Epithelial cell of proximal tubule (primary cell): ENCODE results near the gene POLR3A. TPM values are rescaled to one million over a fixed set of nuclear protein-coding genes. Genes with fewer than 3 reads are reported as not detected.

Source experiments
- DNase-seq: peaks from one replicate; pipeline ENCODE4 v3.0.0-alpha.2; 2011; ENCODE audit warnings: low read depth
- H3K4me3 ChIP-seq: 2 replicates; pipeline ENCODE4 v1.5.1; 2011; ENCODE audit warnings: low read depth, mild to moderate bottlenecking, low read length
- CTCF ChIP-seq: conservative IDR thresholded peaks from 2 replicates; pipeline ENCODE4 v1.5.1; 2012; ENCODE audit warnings: low read depth, mild to moderate bottlenecking, low read length
- total RNA-seq: library from RNA; depleted of rRNA; stranded (reverse); fragments of >200 nt; gene quantifications from 2 replicates; pipeline ENCODE4 v1.2.3, GENCODE V29; 2015

POLR3A gene
- total RNA-seq, 1 donor from 2014 or later: 14.0 TPM

GRCh38 chr10:78045856-78046255 is 16.5 kb upstream of the POLR3A start:
- no peak overlapping the region for H3K4me3 ChIP-seq
- no peak for DNase-seq
- no peak for TF ChIP-seq CTCF

GRCh38 chr10:78045237-78045636 is 15.9 kb upstream of the POLR3A start:
- no peak overlapping the region for H3K4me3 ChIP-seq
- no peak for DNase-seq
- no peak for TF ChIP-seq CTCF

DNA sequence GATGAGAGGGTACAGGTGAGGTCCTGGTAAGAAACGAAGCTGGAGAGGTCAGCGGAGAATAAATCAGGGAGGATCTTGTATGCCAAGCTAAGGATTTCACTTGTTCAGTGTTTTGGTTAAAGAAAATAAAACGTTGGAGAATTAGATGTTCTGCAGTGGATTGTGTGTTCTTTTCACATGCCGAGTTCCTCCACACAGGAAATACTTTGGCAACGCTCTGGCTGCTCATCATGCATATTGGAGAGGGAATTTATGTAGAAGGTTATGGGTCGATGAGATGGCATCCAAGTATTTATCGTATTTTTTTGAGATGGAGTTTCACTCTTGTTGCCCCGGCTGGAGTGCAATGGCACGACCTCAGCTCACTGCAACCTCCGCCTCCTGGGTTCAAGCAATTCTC is 15.4 kb upstream of the POLR3A start:
- no peak overlapping the region for H3K4me3 ChIP-seq
- no peak for DNase-seq
- no peak for TF ChIP-seq CTCF

DNA sequence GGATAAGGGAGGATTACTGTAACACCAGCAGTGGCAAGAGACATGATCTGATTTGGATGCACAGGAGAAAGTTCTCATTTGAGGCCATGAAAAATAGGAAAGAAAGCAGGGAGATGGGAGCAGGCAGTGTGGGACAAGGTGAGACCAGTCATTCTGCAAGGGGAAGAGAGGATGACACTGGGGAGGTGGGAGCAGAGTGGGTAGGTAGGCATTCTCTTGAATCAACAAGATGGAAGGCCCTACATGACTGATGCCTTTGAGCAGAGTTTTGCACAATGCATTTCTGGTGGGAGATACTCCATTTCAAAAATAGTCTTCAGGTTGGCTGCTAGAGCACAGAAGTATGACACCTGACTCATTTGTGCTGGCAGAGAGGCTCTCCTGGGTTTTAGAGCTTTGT is 14.9 kb upstream of the POLR3A start:
- H3K4me3 ChIP-seq: no peak overlapping the region
- no peak for TF ChIP-seq CTCF
- no peak for DNase-seq

GRCh38 chr10:78042752-78043104 is 13.4 kb upstream of the POLR3A start:
- no peak overlapping the region for H3K4me3 ChIP-seq
- no peak for DNase-seq
- no peak for TF ChIP-seq CTCF

GRCh38 chr10:78042058-78042751 is 12.9 kb upstream of the POLR3A start:
- no peak for TF ChIP-seq CTCF
- no peak for DNase-seq
- H3K4me3 ChIP-seq: no peak overlapping the region

DNA sequence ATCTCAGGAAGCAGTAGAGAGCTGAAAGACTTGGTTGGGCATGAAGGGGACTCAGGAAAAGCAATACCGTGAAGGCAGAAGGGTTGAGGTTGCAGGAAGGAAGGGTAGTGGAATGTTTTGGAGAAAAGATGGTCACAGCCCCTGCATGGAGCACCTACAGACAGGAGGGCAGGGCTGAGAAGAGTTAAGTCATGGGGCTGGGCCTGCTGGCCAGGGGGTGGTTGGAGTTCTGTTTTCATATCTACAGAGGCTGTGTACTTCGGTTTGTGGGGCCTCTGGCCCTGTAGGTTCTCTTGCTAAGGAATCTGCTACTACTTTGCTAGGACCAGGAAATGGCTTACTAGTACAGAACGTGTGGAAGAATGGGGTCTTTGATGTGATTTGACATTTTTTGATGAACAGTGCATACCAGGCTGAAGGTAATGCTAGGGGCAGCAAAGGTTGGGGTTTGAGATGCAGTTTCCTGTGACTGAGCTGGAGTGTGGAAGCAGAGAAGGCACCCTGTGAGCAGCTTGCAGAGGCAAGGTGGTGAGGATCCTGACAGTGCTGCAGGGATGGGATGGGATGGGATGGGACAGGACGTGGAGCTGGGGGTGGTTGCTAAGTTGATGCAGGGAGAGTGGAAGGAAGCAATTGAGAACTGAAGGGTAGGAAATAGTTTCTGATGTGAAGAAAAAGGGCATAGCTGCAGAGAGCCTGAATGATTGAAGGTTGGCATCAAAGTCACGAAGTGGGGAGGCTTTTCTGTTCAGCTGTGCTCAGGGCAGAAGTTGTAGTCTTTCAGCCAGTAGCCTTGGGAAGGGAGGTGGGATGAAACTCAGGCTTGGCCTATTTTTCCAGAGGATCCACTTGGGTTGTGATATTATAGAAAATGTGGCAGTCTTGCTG is 12.1 kb upstream of the POLR3A start:
- H3K4me3 ChIP-seq: no peak overlapping the region
- no peak for TF ChIP-seq CTCF
- no peak for DNase-seq
